GM18870 (cell line): ENCODE data around the gene MFSD11.
"Not testable (repeated sequence)": the region's sequence is repeated elsewhere in the genome, so short reads cannot be mapped to it uniquely, and the experiment has no call there.

Experiments
- ATAC-seq: cut with Tn5 transposase; IDR thresholded peaks from one replicate; pipeline ENCODE4 v1.9.1; 2021; ENCODE audit warnings: moderate library complexity; ENCODE audit not compliant: unreplicated experiment

MFSD11 gene

GRCh38 chr17:76707985-76708807 is 29.7 kb upstream of the MFSD11 start:
- ATAC-seq = no peak

GRCh38 chr17:76709077-76709950 is 28.6 kb upstream of the MFSD11 start:
- ATAC-seq = no peak

- not testable (repeated sequence) for ATAC-seq
Observed at GRCh38 chr17:76709951-76710862, 27.7 kb upstream of the MFSD11 start.

- no peak for ATAC-seq
Observed at GRCh38 chr17:76710863-76711611, 26.9 kb upstream of the MFSD11 start, which contains the start of gene MXRA7. MXRA7 (minus strand) TSS chr17:76710965; CDS start chr17:76710946, 19 bp downstream.

- ATAC-seq = not testable (repeated sequence)
Observed at GRCh38 chr17:76712321-76712720, 25.6 kb upstream of the MFSD11 start.

- ATAC-seq = no peak
Observed at GRCh38 chr17:76713765-76714164, 24.2 kb upstream of the MFSD11 start.

- no peak for ATAC-seq
Observed at GRCh38 chr17:76714336-76714735, 23.6 kb upstream of the MFSD11 start.

GRCh38 chr17:76714822-76715495 is 23.0 kb upstream of the MFSD11 start:
- no peak for ATAC-seq

GRCh38 chr17:76715496-76715830 is 22.5 kb upstream of the MFSD11 start:
- ATAC-seq = no peak

GRCh38 chr17:76716146-76716838 is 21.6 kb upstream of the MFSD11 start:
- no peak for ATAC-seq

- ATAC-seq = no peak
Observed at GRCh38 chr17:76716839-76717215, 21.1 kb upstream of the MFSD11 start.

- no peak for ATAC-seq
Observed at GRCh38 chr17:76718516-76718915, 19.4 kb upstream of the MFSD11 start.

- no peak for ATAC-seq
Observed at GRCh38 chr17:76720211-76720610, 17.7 kb upstream of the MFSD11 start.

- no peak for ATAC-seq
Observed at GRCh38 chr17:76720941-76721340, 17.0 kb upstream of the MFSD11 start.

GRCh38 chr17:76721463-76721862 is 16.5 kb upstream of the MFSD11 start:
- no peak for ATAC-seq

- no peak for ATAC-seq
Observed at GRCh38 chr17:76722279-76722678, 15.6 kb upstream of the MFSD11 start.

GRCh38 chr17:76722977-76723376 is 14.9 kb upstream of the MFSD11 start:
- not testable (repeated sequence) for ATAC-seq

- ATAC-seq = no peak
Observed at GRCh38 chr17:76723812-76724211, 14.1 kb upstream of the MFSD11 start.

GRCh38 chr17:76725580-76726230 is 12.2 kb upstream of the MFSD11 start:
- no peak for ATAC-seq
